RWPE1 (cell line): ENCODE measurements around the gene TENT5C.

Experiments
- CTCF ChIA-PET: fragments of 350-600 bp; sonication (Branson Sonifier 250); formaldehyde crosslinking; extraction: SDS; loops from one replicate; lab custom pipeline; 2021; lab: Yijun Ruan, JAX
- POLR2A ChIA-PET: fragments of 400-600 bp; formaldehyde crosslinking; extraction: SDS; loops from one replicate; lab custom pipeline; 2020; ENCODE audit warnings: antibody characterized with exemption; ENCODE audit not compliant: low non-redundant PET; lab: Yijun Ruan, JAX
- DNase-seq: peaks from one replicate; pipeline ENCODE4 v3.0.0; 2012; ENCODE audit warnings: low spot score
- H3K27ac ChIP-seq: fragments of 450-650 bp; 2 replicates; pipeline ENCODE4 v1.5.1; 2017
- TF ChIP-seq, protein P1 (sequence below): fragments of 450-650 bp; conservative IDR thresholded peaks from 2 replicates; pipeline ENCODE4 v1.5.1; 2017; ENCODE audit warnings: low read depth, mild to moderate bottlenecking

Gene TENT5C

DNA sequence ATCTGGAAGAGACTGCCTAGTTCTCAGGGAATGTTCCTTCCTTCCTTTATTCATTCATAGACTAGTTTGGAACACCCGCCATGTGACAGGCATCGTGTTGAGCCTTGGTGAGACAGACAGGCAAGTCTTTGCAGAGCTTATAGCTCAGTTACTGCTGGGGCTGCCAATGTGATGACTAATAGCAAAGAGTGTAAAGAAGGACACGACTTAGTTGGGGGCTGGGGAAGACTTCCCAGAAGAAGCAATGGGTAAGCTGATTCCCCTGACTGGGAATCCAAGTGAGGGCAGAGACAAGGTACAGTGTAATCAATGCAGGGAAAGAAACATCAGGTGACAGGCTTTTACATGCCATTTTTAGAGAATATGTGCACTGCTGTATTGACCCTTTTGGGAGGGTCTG lies 51.2 kb downstream of the TENT5C start:
- H3K27ac ChIP-seq = no peak overlapping the region
- TF ChIP-seq, protein P1, sequence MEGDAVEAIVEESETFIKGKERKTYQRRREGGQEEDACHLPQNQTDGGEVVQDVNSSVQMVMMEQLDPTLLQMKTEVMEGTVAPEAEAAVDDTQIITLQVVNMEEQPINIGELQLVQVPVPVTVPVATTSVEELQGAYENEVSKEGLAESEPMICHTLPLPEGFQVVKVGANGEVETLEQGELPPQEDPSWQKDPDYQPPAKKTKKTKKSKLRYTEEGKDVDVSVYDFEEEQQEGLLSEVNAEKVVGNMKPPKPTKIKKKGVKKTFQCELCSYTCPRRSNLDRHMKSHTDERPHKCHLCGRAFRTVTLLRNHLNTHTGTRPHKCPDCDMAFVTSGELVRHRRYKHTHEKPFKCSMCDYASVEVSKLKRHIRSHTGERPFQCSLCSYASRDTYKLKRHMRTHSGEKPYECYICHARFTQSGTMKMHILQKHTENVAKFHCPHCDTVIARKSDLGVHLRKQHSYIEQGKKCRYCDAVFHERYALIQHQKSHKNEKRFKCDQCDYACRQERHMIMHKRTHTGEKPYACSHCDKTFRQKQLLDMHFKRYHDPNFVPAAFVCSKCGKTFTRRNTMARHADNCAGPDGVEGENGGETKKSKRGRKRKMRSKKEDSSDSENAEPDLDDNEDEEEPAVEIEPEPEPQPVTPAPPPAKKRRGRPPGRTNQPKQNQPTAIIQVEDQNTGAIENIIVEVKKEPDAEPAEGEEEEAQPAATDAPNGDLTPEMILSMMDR = no peak
- ChIA-PET POLR2A (no interaction called here), CTCF (no interaction called here)
- DNase-seq = peak; percentile 66

DNA sequence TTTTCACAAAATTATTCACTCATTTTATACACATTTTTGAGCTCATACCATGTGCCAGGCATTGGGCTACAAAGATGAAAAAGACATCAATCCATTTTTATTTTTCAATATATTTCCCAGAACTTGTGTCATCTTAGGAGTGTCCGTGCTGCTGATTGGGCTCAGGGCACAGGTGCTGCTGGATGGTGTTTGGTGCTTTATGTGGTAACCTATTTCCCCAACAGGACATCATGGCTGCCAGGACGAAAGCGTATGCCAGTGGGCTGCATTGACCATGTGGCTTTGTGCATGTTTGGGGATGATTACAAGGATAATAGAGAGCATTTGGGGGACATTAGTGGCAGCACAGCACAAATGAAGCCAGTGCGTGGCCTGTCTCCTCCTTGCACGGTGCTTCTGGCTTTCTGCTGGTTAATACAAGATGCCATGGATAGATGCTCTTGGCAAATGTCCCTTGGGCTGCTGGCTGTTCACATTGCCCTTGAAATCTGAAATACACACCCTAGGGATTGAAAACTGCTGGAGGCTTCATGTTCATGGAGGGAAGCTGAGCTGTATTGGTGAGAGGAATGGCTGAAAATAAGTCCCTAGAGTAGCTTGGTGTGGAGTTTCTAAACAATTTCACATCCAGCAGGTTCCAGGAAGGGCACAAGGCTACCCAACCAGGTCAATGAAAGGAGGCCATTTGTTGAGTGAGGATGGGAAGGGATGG lies 52.3 kb downstream of the TENT5C start:
- ChIA-PET POLR2A (no interaction called here), CTCF (interaction anchor here (0.7 to 0.9 kb wide), 2 partner anchors 19 to 39 kb away, joined by 4 read pairs; no protein-coding TSS in a partner anchor)

DNA sequence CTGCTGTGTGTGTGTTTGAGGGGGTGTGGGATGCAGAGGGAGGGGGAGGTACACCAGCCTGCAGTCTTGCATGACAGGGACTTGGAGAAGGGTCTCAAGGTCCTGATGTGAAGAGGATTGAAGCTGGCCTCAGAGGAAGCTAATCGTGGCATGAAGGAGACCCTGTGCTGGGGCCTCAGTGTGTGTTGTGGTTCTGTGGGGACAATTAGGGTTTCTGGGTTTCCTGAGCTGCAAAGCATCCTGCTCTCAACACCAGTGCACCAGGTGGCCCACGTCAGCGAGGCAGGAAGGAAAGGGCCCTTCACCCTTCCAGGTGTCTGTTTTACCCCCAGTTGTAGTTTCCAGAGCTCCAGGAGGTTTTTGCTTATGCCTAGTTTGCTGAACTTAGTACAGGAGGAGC lies 52.8 kb downstream of the TENT5C start:
- TF ChIP-seq, protein P1 = no peak
- no peak overlapping the region for H3K27ac ChIP-seq
- CTCF ChIA-PET = interaction anchor here (0.9 kb wide), 1 partner anchor 39 kb away, joined by 4 read pairs; no protein-coding TSS in a partner anchor
- DNase-seq = no peak
- POLR2A ChIA-PET = no interaction called here

More for the DNA sequence above, 52.3 kb downstream of the TENT5C start:
- no peak overlapping the region for H3K27ac ChIP-seq
- DNase-seq = no peak
- TF ChIP-seq, protein P1 = no peak

DNA sequence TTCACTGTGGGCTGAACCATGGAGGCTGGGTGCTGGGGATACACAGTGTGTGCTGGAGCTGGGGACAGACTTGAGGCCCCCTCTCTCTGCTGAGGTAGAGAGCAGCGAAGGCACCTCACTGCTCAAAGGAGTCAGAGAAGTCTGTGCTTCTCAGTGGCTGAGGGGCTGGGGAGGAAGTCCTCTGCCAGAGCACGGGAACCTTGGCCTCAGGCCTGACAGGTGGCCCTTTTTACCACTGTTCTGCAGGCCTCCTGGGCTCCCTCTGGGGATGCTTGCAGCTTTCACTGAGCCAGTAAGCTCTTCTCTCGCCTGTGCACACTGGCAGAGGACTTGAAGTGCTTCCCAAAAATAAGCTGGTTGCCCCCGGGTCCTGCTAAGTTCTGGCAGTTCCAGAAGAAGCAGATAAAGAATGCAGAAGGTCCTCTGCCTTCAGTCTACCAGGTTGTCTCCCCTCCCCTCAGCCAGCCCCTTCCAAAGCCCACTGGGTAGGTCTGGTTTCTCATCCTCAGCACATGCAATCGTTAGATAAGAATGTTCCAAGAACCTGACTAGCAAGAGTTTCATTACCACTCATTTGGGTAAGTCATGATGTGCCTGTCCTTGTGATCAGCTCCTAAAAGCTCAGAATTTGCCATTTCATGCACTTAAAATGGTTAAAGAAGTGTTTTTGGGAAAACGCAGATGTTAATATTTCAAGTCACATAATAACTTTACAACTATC lies 53.9 kb downstream of the TENT5C start:
- TF ChIP-seq, protein P1 = no peak
- DNase-seq = no peak
- no peak overlapping the region for H3K27ac ChIP-seq
- CTCF ChIA-PET = no interaction called here
- POLR2A ChIA-PET = no interaction called here

DNA sequence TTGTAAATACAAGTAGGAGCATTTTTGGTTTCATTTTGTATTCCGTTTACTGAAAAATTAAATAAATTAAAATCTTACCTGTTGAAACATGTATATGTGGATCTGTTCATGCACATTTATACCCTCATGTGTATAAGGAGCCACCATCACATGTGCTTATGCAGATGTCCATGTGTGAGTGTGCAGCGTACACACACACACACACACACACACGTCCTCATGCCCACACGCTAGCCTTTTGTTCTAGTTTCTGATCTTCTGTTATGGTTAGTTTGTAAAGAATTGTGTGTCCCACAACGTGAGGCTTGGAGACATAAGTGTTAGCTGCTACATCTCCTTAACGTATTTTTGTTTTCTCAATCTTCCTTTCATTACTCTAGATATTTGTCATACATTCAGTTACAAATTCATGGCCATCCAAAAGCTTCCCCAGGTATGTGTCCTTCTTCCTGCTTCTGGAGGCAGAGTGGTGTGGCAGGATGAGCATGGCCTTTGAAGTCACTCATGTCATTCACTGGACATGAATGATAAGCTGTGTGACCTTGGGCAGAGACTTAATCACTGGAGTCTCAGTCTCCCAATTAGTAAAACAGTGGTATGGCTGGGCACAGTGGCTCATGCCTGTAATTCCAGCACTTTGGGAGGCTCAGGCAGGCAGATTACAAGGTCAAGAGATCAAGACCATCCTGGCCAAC lies 54.6 kb downstream of the TENT5C start:
- TF ChIP-seq, protein P1 = no peak
- DNase-seq = no peak
- POLR2A ChIA-PET = no interaction called here
- CTCF ChIA-PET = no interaction called here
- no peak overlapping the region for H3K27ac ChIP-seq

DNA sequence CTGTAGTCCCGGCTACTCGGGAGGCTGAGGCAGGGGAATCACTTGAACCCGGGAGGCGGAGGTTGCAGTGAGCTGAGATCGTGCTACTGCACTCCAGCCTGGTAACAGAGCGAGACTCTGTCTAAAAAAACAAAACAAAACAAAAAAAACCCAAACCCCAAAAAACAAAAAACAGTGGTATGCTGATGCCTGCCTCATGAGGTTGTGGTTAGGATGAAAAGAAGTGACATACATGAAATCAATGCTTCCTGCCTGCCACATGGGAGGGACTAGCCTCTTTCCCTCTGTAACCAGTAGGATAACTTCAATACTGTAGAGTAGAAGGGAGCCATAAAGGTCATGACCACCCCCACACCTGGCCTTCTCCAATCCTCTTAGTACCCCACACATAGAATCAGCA lies 55.2 kb downstream of the TENT5C start:
- CTCF ChIA-PET = no interaction called here

More for the DNA sequence above, 55.2 kb downstream of the TENT5C start:
- DNase-seq = no peak
- TF ChIP-seq, protein P1 = no peak
- POLR2A ChIA-PET = no interaction called here
- H3K27ac ChIP-seq = no peak overlapping the region
